Measurements from ENCODE around the gene MANBA.

DNA sequence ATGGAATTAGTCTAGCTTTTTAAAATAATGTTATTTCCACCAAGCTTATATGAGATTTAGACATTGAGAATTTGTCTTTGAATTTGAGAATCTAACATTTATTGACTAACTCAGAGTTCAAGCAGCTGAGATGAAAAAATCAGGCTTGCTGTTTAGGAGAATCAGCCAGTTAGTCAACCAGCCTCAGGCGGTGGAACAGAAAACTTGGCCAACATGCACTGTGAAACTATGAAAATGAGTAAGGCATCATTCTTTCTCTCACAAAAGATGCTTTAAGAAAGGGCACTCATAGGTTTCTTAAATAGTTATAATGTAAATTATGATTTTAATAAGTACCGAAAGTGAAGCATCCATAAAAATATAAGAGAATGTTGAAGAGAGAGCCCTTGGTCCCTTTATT lies 175.4 kb downstream of the MANBA start:
- TF ChIP-seq CTCF (IDR thresholded peaks at IDR 0.05) (no peak), POLR2A (IDR thresholded peaks at IDR 0.05) (no peak)
